Liver (tissue), 9 donors: ENCODE measurements around the gene XG. TPM values are rescaled to one million over a fixed set of nuclear protein-coding genes. Genes with fewer than 3 reads are reported as not detected.
"Not testable (repeated sequence)": the region's sequence is repeated elsewhere in the genome, so short reads cannot be mapped to it uniquely, and the experiment has no call there.

Experiments used
- DNase-seq: peaks from one replicate; pipeline ENCODE4 v3.0.0-alpha.2; 2017; ENCODE audit warnings: low spot score
- H3K27ac ChIP-seq, 2 donors: one replicate each; pipeline ENCODE4 v1.7.0; 2013; ENCODE audit warnings: inconsistent platforms in 2 of 2, low read length in 2 of 2, control low read depth in 1 of 2, low read depth in 1 of 2, mild to moderate bottlenecking in 1 of 2
- H3K27me3 ChIP-seq, 4 donors: one replicate each; pipeline versions ENCODE4 v1.6.1 to v1.7.0; 2013; ENCODE audit warnings: low read length in 3 of 4, inconsistent platforms in 1 of 4, mild to moderate bottlenecking in 1 of 4, moderate library complexity in 1 of 4; ENCODE audit not compliant: control insufficient read depth in 4 of 4, insufficient read depth in 4 of 4
- H3K36me3 ChIP-seq, 4 donors: one replicate each; pipeline versions ENCODE4 v1.6.1 to v1.7.0; 2013; ENCODE audit warnings: low read length in 3 of 4, mild to moderate bottlenecking in 3 of 4, low read depth in 1 of 4, moderate library complexity in 1 of 4; ENCODE audit not compliant: control insufficient read depth in 4 of 4, insufficient read depth in 3 of 4
- H3K4me1 ChIP-seq, 4 donors: one replicate each; pipeline versions ENCODE4 v1.6.1 to v1.7.0; 2013; ENCODE audit warnings: low read length in 3 of 4, mild to moderate bottlenecking in 3 of 4, moderate library complexity in 1 of 4; ENCODE audit not compliant: control insufficient read depth in 4 of 4, insufficient read depth in 4 of 4
- H3K4me3 ChIP-seq, 3 donors: one replicate each; pipeline versions ENCODE4 v1.6.1 to v1.7.0; 2013; ENCODE audit warnings: low read length in 3 of 3, control low read depth in 1 of 3, low read depth in 1 of 3, mild to moderate bottlenecking in 1 of 3
- H3K9ac ChIP-seq, 2 donors: one replicate each; pipeline ENCODE4 v1.7.0; 2013; ENCODE audit warnings: low read length in 2 of 2, mild to moderate bottlenecking in 2 of 2, moderate library complexity in 2 of 2, control low read depth in 1 of 2, low read depth in 1 of 2
- H3K9me3 ChIP-seq, 4 donors: one replicate each; pipeline versions ENCODE4 v1.6.1 to v1.7.0; 2013; ENCODE audit warnings: low read length in 3 of 4; ENCODE audit not compliant: control insufficient read depth in 4 of 4
- ATF3 ChIP-seq: IDR thresholded peaks from 2 replicates; pipeline ENCODE4 v1.6.1; 2016; ENCODE audit warnings: antibody characterized with exemption
- CTCF ChIP-seq: fragments of 150-350 bp; IDR thresholded peaks from 2 replicates; pipeline ENCODE4 v1.5.1; 2017; ENCODE audit warnings: improper control_type of control experiment, low read depth, low read length; ENCODE audit not compliant: missing input control
- EGR1 ChIP-seq, 2 donors: IDR thresholded peaks; 2 replicates each; pipeline ENCODE4 v1.6.1; 2016 to 2018; ENCODE audit warnings: antibody characterized with exemption in 2 of 2, low read depth in 2 of 2
- FOXA1 ChIP-seq: IDR thresholded peaks from 2 replicates; pipeline ENCODE4 v1.6.1; 2016; ENCODE audit warnings: antibody characterized with exemption
- GABPA ChIP-seq, 2 donors: IDR thresholded peaks in 1 of 2; conservative IDR thresholded peaks in 1 of 2; 2 replicates each; pipeline ENCODE4 v1.6.1; 2016; ENCODE audit warnings: antibody characterized with exemption in 2 of 2, mild to moderate bottlenecking in 1 of 2, moderate library complexity in 1 of 2
- HNF4G ChIP-seq: IDR thresholded peaks from 2 replicates; pipeline ENCODE4 v1.6.1; 2016; ENCODE audit warnings: antibody characterized with exemption
- JUND ChIP-seq, 2 donors: IDR thresholded peaks; 2 replicates each; pipeline ENCODE4 v1.6.1; 2016; ENCODE audit warnings: antibody characterized with exemption in 2 of 2
- MAX ChIP-seq: IDR thresholded peaks from 2 replicates; pipeline ENCODE4 v1.6.1; 2016; ENCODE audit warnings: antibody characterized with exemption
- NR2F2 ChIP-seq: IDR thresholded peaks from 2 replicates; pipeline ENCODE4 v1.6.1; 2016; ENCODE audit warnings: antibody characterized with exemption
- RXRA ChIP-seq, 2 donors: IDR thresholded peaks; 2 replicates each; pipeline ENCODE4 v1.6.1; 2017 to 2018; ENCODE audit warnings: antibody characterized with exemption in 2 of 2, mild to moderate bottlenecking in 1 of 2
- SP1 ChIP-seq: IDR thresholded peaks from 2 replicates; pipeline ENCODE4 v1.6.1; 2018; ENCODE audit warnings: antibody characterized with exemption, mild to moderate bottlenecking
- TAF1 ChIP-seq: conservative IDR thresholded peaks from 2 replicates; pipeline ENCODE4 v1.6.1; 2016; ENCODE audit warnings: antibody characterized with exemption, mild to moderate bottlenecking
- YY1 ChIP-seq: IDR thresholded peaks from 2 replicates; pipeline ENCODE4 v1.6.1; 2016; ENCODE audit warnings: antibody characterized with exemption, mild to moderate bottlenecking
- WGBS: extraction: QIAGEN DNeasy Blood & Tissue Kit; methylation state at CpG from one replicate; pipeline ENCODE4 v1.1.7; 2013; 5-methylcytosine and 5-hydroxymethylcytosine counted together
- polyA plus RNA-seq, 2 donors: library from polyadenylated mRNA; stranded (reverse) in 1 of 2; unstranded in 1 of 2; fragments of 200-250 nt in 1 of 2; fragments of >200 nt in 1 of 2; fragmentation: Nextera tagmentation in 1 of 2; extraction: Ambion mirVana in 1 of 2; gene quantifications; one replicate each; pipeline versions ENCODE4 v1.2.1 to v1.2.3, GENCODE V29; 2013 to 2015
- total RNA-seq, 2 donors: library from RNA; depleted of rRNA; stranded (reverse); fragments of >200 nt; gene quantifications; one replicate each; pipeline ENCODE4 v1.2.3, GENCODE V29; 2014
- TF ChIP-seq, protein P1 (sequence below): IDR thresholded peaks from 2 replicates; pipeline ENCODE4 v1.6.1; 2016; ENCODE audit warnings: antibody characterized with exemption, mild to moderate bottlenecking
- donor health status: healthy.
- donor health status: healthy.
- donor health status: healthy.
- donor health status: healthy.
- donor health status: healthy.

XG gene
- total and polyA plus RNA-seq, 4 donors, result 0.02 to 0.93 (median 0.74) TPM; not detected in 1

DNA sequence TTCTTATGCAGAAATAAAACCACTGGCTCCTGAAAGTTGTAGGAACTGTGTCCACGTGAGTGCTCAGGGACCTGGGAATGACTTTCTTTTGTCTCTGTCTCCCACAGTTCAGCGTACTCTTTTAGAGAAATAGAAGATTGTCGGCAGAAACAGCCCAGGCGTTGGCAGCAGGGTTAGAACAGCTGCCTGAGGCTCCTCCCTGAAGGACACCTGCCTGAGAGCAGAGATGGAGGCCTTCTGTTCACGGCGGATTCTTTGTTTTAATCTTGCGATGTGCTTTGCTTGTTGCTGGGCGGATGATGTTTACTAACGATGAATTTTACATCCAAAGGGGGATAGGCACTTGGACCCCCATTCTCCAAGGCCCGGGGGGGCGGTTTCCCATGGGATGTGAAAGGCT lies 11.2 kb upstream of the XG start:
- Histone ChIP-seq H3K27me3 (no peaks in the 10 kb centered on the region), H3K36me3 (peaks cover 7 to 23% (median 14%) of the 10 kb centered on the region in 4 donors), H3K9me3 (no peaks in the 10 kb centered on the region), H3K9ac (no peak overlapping the region), H3K4me1 (no peaks in the 10 kb centered on the region), H3K4me3 (no peak overlapping the region), H3K27ac (no peak overlapping the region)
- TF ChIP-seq YY1 (no peak), RXRA (IDR thresholded peaks at IDR 0.05) (no peak), EGR1 (IDR thresholded peaks at IDR 0.05; ENCODE audit: low read depth in 2 of 2) (no peak), GABPA (IDR thresholded peaks at IDR 0.05 in 1 of 2, conservative IDR thresholded peaks at IDR 0.05 in 1 of 2) (no peak), NR2F2 (no peak), TAF1 (no peak), HNF4G (no peak)
- WGBS, result 98% methylated on average over 11 of the region's 11 CpGs
- DNase-seq, result no peak

- no peaks in the 10 kb centered on the region for H3K27me3 ChIP-seq
- H3K27ac ChIP-seq, result no peak overlapping the region
- no peak overlapping the region for H3K9ac ChIP-seq
- TF ChIP-seq NR2F2 (no peak), ATF3 (no peak), SP1 (no peak), MAX (no peak), CTCF (no peak), YY1 (no peak), FOXA1 (no peak), JUND (IDR thresholded peaks at IDR 0.05) (no peak)
- TF ChIP-seq, protein P1, sequence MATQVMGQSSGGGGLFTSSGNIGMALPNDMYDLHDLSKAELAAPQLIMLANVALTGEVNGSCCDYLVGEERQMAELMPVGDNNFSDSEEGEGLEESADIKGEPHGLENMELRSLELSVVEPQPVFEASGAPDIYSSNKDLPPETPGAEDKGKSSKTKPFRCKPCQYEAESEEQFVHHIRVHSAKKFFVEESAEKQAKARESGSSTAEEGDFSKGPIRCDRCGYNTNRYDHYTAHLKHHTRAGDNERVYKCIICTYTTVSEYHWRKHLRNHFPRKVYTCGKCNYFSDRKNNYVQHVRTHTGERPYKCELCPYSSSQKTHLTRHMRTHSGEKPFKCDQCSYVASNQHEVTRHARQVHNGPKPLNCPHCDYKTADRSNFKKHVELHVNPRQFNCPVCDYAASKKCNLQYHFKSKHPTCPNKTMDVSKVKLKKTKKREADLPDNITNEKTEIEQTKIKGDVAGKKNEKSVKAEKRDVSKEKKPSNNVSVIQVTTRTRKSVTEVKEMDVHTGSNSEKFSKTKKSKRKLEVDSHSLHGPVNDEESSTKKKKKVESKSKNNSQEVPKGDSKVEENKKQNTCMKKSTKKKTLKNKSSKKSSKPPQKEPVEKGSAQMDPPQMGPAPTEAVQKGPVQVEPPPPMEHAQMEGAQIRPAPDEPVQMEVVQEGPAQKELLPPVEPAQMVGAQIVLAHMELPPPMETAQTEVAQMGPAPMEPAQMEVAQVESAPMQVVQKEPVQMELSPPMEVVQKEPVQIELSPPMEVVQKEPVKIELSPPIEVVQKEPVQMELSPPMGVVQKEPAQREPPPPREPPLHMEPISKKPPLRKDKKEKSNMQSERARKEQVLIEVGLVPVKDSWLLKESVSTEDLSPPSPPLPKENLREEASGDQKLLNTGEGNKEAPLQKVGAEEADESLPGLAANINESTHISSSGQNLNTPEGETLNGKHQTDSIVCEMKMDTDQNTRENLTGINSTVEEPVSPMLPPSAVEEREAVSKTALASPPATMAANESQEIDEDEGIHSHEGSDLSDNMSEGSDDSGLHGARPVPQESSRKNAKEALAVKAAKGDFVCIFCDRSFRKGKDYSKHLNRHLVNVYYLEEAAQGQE, result no peak
- no peak overlapping the region for H3K4me3 ChIP-seq
- DNase-seq, result no peak
- no peaks in the 10 kb centered on the region for H3K9me3 ChIP-seq
- H3K36me3 ChIP-seq, result peaks cover 7 to 23% (median 13%) of the 10 kb centered on the region in 4 donors
- WGBS, result 98% methylated on average over 3 of the region's 3 CpGs
- H3K4me1 ChIP-seq, result peaks cover 0 to under 1% (median 0%) of the 10 kb centered on the region in 4 donors
Observed at GRCh38 chrX:2741386-2741785, 10.5 kb upstream of the XG start.

- WGBS, result 34% methylated on average over 6 of the region's 6 CpGs
- H3K27me3 ChIP-seq, H3K27ac ChIP-seq, DNase-seq, H3K4me1 ChIP-seq, H3K36me3 ChIP-seq, H3K4me3 ChIP-seq, H3K9me3 ChIP-seq, H3K9ac ChIP-seq: not testable (repeated sequence)
Observed at GRCh38 chrX:2746250-2746649, 5.6 kb upstream of the XG start.
